Adrenal gland (tissue), 5 donors: ENCODE results near the gene PNMA5.
"Not testable (repeated sequence)": the region's sequence is repeated elsewhere in the genome, so short reads cannot be mapped to it uniquely, and the experiment has no call there.

Source experiments
- POLR2A ChIP-seq, 2 donors: fragments of 450-650 bp; IDR thresholded peaks; one replicate each; pipeline ENCODE4 v1.6.1; 2017; ENCODE audit warnings: antibody characterized with exemption in 2 of 2, mild to moderate bottlenecking in 2 of 2, moderate library complexity in 1 of 2
- TF ChIP-seq, protein P1 (sequence below), 6 experiments: fragments of 450-650 bp in 4 of 6; fragments of 200-600 bp in 2 of 6; sonication (generic) in 1 of 6; IDR thresholded peaks; 1 replicate in 5 of 6; 2 replicates in 1 of 6; pipeline versions ENCODE4 v1.5.1 to v1.8.0; 2016 to 2021; ENCODE audit warnings: antibody characterized with exemption in 6 of 6, mild to moderate bottlenecking in 2 of 6, moderate library complexity in 1 of 6
- donor health status: DM: no; HTN: no; CAD: no.

DNA sequence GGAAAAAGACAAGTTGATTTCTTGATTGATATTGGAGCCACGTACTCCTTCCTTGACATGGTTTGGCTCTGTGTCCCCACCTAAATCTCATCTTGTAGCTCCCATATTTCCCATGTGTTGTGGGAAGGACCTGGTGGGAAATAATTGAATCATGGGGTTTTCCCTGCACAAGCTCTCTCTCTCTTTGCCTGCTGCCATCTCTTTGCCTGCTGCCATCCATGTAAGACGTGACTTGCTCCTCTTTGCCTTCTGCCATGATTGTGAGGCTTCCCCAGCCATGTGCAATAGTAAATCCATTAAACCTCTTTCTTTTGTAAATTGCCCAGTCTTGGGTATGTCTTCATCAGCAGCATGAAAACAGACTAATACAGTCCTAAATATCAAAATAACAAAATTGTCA, 8.3 kb upstream of the PNMA5 start:
- not testable (repeated sequence) for TF ChIP-seq POLR2A (IDR thresholded peaks at IDR 0.05)
- TF ChIP-seq, protein P1, sequence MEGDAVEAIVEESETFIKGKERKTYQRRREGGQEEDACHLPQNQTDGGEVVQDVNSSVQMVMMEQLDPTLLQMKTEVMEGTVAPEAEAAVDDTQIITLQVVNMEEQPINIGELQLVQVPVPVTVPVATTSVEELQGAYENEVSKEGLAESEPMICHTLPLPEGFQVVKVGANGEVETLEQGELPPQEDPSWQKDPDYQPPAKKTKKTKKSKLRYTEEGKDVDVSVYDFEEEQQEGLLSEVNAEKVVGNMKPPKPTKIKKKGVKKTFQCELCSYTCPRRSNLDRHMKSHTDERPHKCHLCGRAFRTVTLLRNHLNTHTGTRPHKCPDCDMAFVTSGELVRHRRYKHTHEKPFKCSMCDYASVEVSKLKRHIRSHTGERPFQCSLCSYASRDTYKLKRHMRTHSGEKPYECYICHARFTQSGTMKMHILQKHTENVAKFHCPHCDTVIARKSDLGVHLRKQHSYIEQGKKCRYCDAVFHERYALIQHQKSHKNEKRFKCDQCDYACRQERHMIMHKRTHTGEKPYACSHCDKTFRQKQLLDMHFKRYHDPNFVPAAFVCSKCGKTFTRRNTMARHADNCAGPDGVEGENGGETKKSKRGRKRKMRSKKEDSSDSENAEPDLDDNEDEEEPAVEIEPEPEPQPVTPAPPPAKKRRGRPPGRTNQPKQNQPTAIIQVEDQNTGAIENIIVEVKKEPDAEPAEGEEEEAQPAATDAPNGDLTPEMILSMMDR (IDR thresholded peaks at IDR 0.05) = not testable (repeated sequence)
